Astrocyte (in vitro differentiated cells and primary cell): Measurements from ENCODE around the gene CWC27. TPM values are rescaled to one million over a fixed set of nuclear protein-coding genes. Genes with fewer than 3 reads are reported as not detected.
A peak's percentile ranks its signal among the peaks of the same experiment; 100 is the strongest.

Experiments
- DNase-seq: peaks from one replicate; pipeline ENCODE4 v3.0.0-alpha.2; 2010; ENCODE audit warnings: low read depth
- FAIRE-seq: peaks from 2 replicates; lab custom pipeline; 2011; peaks lifted over from hg19 to GRCh38; lab: Jason Lieb, UNC
- H2AFZ ChIP-seq: 2 replicates; pipeline ENCODE4 v1.6.0; 2012; ENCODE audit warnings: low read depth, low read length, inconsistent platforms
- H3K27ac ChIP-seq: 2 replicates; pipeline ENCODE4 v1.5.1; 2011; ENCODE audit warnings: low read depth, low read length, inconsistent platforms
- H3K27me3 ChIP-seq: 2 replicates; pipeline ENCODE4 v1.6.0; 2011; ENCODE audit warnings: low read length, inconsistent platforms; ENCODE audit not compliant: insufficient read depth
- H3K36me3 ChIP-seq: 2 replicates; pipeline ENCODE4 v1.5.1; 2011; ENCODE audit warnings: low read length, inconsistent platforms; ENCODE audit not compliant: insufficient read depth
- H3K4me1 ChIP-seq: 2 replicates; pipeline ENCODE4 v1.5.1; 2011; ENCODE audit warnings: low read length, inconsistent platforms; ENCODE audit not compliant: insufficient read depth
- H3K4me2 ChIP-seq: 2 replicates; pipeline ENCODE4 v1.6.0; 2012; ENCODE audit warnings: low read length, inconsistent platforms
- H3K4me3 ChIP-seq: 2 replicates; pipeline ENCODE4 v1.5.1; 2011; ENCODE audit warnings: low read depth, mild to moderate bottlenecking, low read length, inconsistent platforms; ENCODE audit not compliant: insufficient read depth
- H3K79me2 ChIP-seq: 2 replicates; pipeline ENCODE4 v1.6.0; 2012; ENCODE audit warnings: mild to moderate bottlenecking, low read length, inconsistent platforms; ENCODE audit not compliant: insufficient read depth
- H3K9ac ChIP-seq: 2 replicates; pipeline ENCODE4 v1.6.0; 2012; ENCODE audit warnings: mild to moderate bottlenecking, low read length, inconsistent platforms
- H3K9me3 ChIP-seq: 2 replicates; pipeline ENCODE4 v1.5.1; 2012; ENCODE audit warnings: low read depth, mild to moderate bottlenecking, low read length, inconsistent platforms; ENCODE audit not compliant: insufficient read depth
- H4K20me1 ChIP-seq: 2 replicates; pipeline ENCODE4 v1.6.0; 2012; ENCODE audit warnings: low read length, inconsistent platforms; ENCODE audit not compliant: insufficient read depth
- H3K27ac Mint-ChIP-seq: one replicate; pipeline ENCODE4 v1.8.0; 2021; ENCODE audit warnings: mild to moderate bottlenecking, mixed read lengths; ENCODE audit not compliant: unreplicated experiment
- H3K27me3 Mint-ChIP-seq: one replicate; pipeline ENCODE4 v1.8.0; 2021; ENCODE audit warnings: low read depth, mixed read lengths; ENCODE audit not compliant: unreplicated experiment
- H3K36me3 Mint-ChIP-seq: one replicate; pipeline ENCODE4 v1.8.0; 2021; ENCODE audit warnings: low read depth, mixed read lengths; ENCODE audit not compliant: unreplicated experiment
- H3K4me1 Mint-ChIP-seq: one replicate; pipeline ENCODE4 v1.8.0; 2021; ENCODE audit warnings: low read depth, mixed read lengths; ENCODE audit not compliant: unreplicated experiment
- H3K4me3 Mint-ChIP-seq: one replicate; pipeline ENCODE4 v1.8.0; 2021; ENCODE audit warnings: mild to moderate bottlenecking, moderate library complexity, mixed read lengths; ENCODE audit not compliant: unreplicated experiment
- H3K9me3 Mint-ChIP-seq: one replicate; pipeline ENCODE4 v1.8.0; 2021; ENCODE audit warnings: mild to moderate bottlenecking, mixed read lengths; ENCODE audit not compliant: unreplicated experiment
- CTCF ChIP-seq: IDR thresholded peaks from 2 replicates; pipeline ENCODE4 v1.5.1; 2011; ENCODE audit warnings: low read depth, mild to moderate bottlenecking, inconsistent platforms, low read length, moderate library complexity; ENCODE audit not compliant: insufficient read depth
- EZH2 ChIP-seq: IDR thresholded peaks from 2 replicates; pipeline ENCODE4 v1.6.1; 2012; ENCODE audit warnings: mild to moderate bottlenecking, low read length, inconsistent platforms; ENCODE audit not compliant: insufficient read depth
- total RNA-seq: library from RNA; stranded (reverse); gene quantifications from 2 replicates; pipeline ENCODE4 v1.2.1, GENCODE V29; 2021

The CWC27 gene
- total RNA-seq, 1 donor from 2014 or later = 25.7 TPM

DNA sequence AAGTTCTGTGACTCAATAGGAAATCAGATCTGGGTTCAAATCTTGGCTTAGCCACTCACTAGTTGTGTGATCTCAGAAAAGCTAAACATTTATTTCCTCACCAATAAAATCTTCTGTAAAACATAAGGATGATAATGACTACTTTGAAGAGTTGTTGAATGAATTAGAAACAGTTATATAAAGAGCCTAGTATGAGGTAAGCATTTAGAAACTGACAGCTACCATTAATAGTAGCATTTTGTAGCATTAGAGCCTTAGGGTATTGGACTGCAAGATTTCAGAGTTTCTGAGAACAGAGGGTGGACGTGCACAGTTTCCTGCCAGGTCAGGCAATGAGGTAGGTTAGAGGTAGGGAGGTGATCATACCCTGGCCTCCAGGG lies 293.2 kb downstream of the CWC27 start:
- Histone ChIP-seq H3K9ac (no peak overlapping the region), H2AFZ (no peak overlapping the region), H3K9me3 (no peaks in the 10 kb centered on the region), H3K36me3 (no peaks in the 10 kb centered on the region), H3K27me3 (no peaks in the 10 kb centered on the region), H3K27ac (no peak overlapping the region), H3K79me2 (no peaks in the 10 kb centered on the region), H3K4me2 (no peak overlapping the region), H3K4me1 (peaks cover 24% of the 10 kb centered on the region), H3K4me3 (no peak overlapping the region), H4K20me1 (no peaks in the 10 kb centered on the region)
- H3K9me3 Mint-ChIP-seq = peaks cover 4% of the 10 kb centered on the region
- H3K27me3 Mint-ChIP-seq = no peaks in the 10 kb centered on the region
- peaks cover 8% of the 10 kb centered on the region for H3K36me3 Mint-ChIP-seq
- H3K4me3 Mint-ChIP-seq = no peak overlapping the region
- H3K27ac Mint-ChIP-seq = no peak overlapping the region
- DNase-seq (no peak), FAIRE-seq (peak; percentile 20)
- TF ChIP-seq CTCF = no peak
- no peak for TF ChIP-seq EZH2
- peaks cover 50% of the 10 kb centered on the region for H3K4me1 Mint-ChIP-seq

GRCh38 chr5:65062469-65063083 lies 293.8 kb downstream of the CWC27 start:
- Histone ChIP-seq H3K36me3 (no peaks in the 10 kb centered on the region), H3K4me3 (no peak overlapping the region), H3K27ac (peak overlapping the region; percentile 73), H2AFZ (peak overlapping the region; percentile 39), H3K9me3 (no peaks in the 10 kb centered on the region), H3K4me2 (peak overlapping the region; percentile 45), H3K4me1 (peaks cover 24% of the 10 kb centered on the region), H3K79me2 (no peaks in the 10 kb centered on the region), H3K9ac (peak overlapping the region; percentile 25), H4K20me1 (no peaks in the 10 kb centered on the region), H3K27me3 (no peaks in the 10 kb centered on the region)
- H3K36me3 Mint-ChIP-seq = peaks cover 8% of the 10 kb centered on the region
- peak; percentile 86 for DNase-seq
- peaks cover 4% of the 10 kb centered on the region for H3K9me3 Mint-ChIP-seq
- H3K27ac Mint-ChIP-seq = peak overlapping the region; percentile 92
- FAIRE-seq = peak; percentile 91
- H3K4me1 Mint-ChIP-seq = peaks cover 50% of the 10 kb centered on the region
- H3K27me3 Mint-ChIP-seq = no peaks in the 10 kb centered on the region
- TF ChIP-seq EZH2 (no peak), CTCF (no peak)
- H3K4me3 Mint-ChIP-seq = peak overlapping the region; percentile 11

GRCh38 chr5:65065001-65065511 lies 296.3 kb downstream of the CWC27 start:
- Histone ChIP-seq H3K27me3 (no peaks in the 10 kb centered on the region), H3K4me3 (no peak overlapping the region), H3K9me3 (no peaks in the 10 kb centered on the region), H2AFZ (no peak overlapping the region), H3K4me2 (no peak overlapping the region), H4K20me1 (no peaks in the 10 kb centered on the region), H3K27ac (no peak overlapping the region), H3K79me2 (no peaks in the 10 kb centered on the region), H3K36me3 (no peaks in the 10 kb centered on the region), H3K4me1 (peaks cover 18% of the 10 kb centered on the region), H3K9ac (no peak overlapping the region)
- DNase-seq (no peak), FAIRE-seq (no peak)
- H3K9me3 Mint-ChIP-seq = peaks cover 5% of the 10 kb centered on the region
- peaks cover 8% of the 10 kb centered on the region for H3K36me3 Mint-ChIP-seq
- TF ChIP-seq EZH2 (no peak), CTCF (no peak)
- no peaks in the 10 kb centered on the region for H3K27me3 Mint-ChIP-seq
- H3K4me3 Mint-ChIP-seq = no peak overlapping the region
- peaks cover 49% of the 10 kb centered on the region for H3K4me1 Mint-ChIP-seq
- no peak overlapping the region for H3K27ac Mint-ChIP-seq
